H1 (cell line): ENCODE results near the gene PLTP. TPM values are rescaled to one million over a fixed set of nuclear protein-coding genes. Genes with fewer than 3 reads are reported as not detected.

Source experiments
- CTCF ChIA-PET: fragments of 300-600 bp; sonication (Branson Sonifier 250); formaldehyde crosslinking; loops from one replicate; lab custom pipeline; 2021; ENCODE audit not compliant: partially characterized antibody; lab: Charles Lee
- POLR2A ChIA-PET: fragments of 300-600 bp; sonication (Branson Sonifier 250); formaldehyde crosslinking; loops from one replicate; lab custom pipeline; 2021; ENCODE audit warnings: inconsistent platforms; ENCODE audit not compliant: partially characterized antibody; lab: Charles Lee
- DNase-seq, 2 experiments: peaks; one replicate each; pipeline versions ENCODE4 v3.0.0 to v3.0.0-alpha.2; 2010 to 2022; ENCODE audit warnings: low spot score in 2 of 2, low read depth in 1 of 2, mixed read lengths in 1 of 2
- FAIRE-seq: peaks from 2 replicates; lab custom pipeline; 2011; peaks lifted over from hg19 to GRCh38; lab: Jason Lieb, UNC
- H2AFZ ChIP-seq: 2 replicates; pipeline ENCODE4 v1.8.1; 2012; ENCODE audit warnings: low read length, inconsistent platforms
- H2AK5ac ChIP-seq: 2 replicates; pipeline ENCODE4 v1.6.1; 2013; ENCODE audit warnings: low read depth, low read length
- H2BK120ac ChIP-seq: replicated peaks from 2 replicates; pipeline ENCODE3; 2013; ENCODE audit warnings: low read depth, low read length, inconsistent platforms
- H2BK12ac ChIP-seq: 2 replicates; pipeline ENCODE4 v1.6.1; 2013; ENCODE audit warnings: low read depth, low read length
- H2BK15ac ChIP-seq: 2 replicates; pipeline ENCODE4 v1.6.1; 2013; ENCODE audit warnings: low read length
- H2BK20ac ChIP-seq: 2 replicates; pipeline ENCODE4 v1.6.1; 2013; ENCODE audit warnings: low read length
- H2BK5ac ChIP-seq: 2 replicates; pipeline ENCODE4 v1.6.1; 2013; ENCODE audit warnings: low read depth, low read length
- H3K14ac ChIP-seq: 2 replicates; pipeline ENCODE4 v1.6.1; 2013; ENCODE audit warnings: inconsistent platforms; ENCODE audit not compliant: insufficient read length
- H3K18ac ChIP-seq: 2 replicates; pipeline ENCODE4 v1.6.1; 2013; ENCODE audit warnings: low read length; ENCODE audit errors: extremely low read depth
- H3K23ac ChIP-seq: 2 replicates; pipeline ENCODE4 v1.6.1; 2013; ENCODE audit warnings: inconsistent platforms; ENCODE audit not compliant: insufficient read length
- H3K23me2 ChIP-seq: 2 replicates; pipeline ENCODE4 v1.6.1; 2013; ENCODE audit warnings: low read depth, low read length
- H3K27ac ChIP-seq: 2 replicates; pipeline ENCODE4 v1.6.1; 2011; ENCODE audit warnings: low read depth, low read length, inconsistent platforms
- H3K27me3 ChIP-seq, 4 experiments: replicated peaks in 1 of 4; 1 replicate in 1 of 4; 2 replicates in 3 of 4; pipeline versions ENCODE4 v1.6.1 to v1.8.1; 2011 to 2013; ENCODE audit warnings: low read length in 3 of 4, mild to moderate bottlenecking in 3 of 4, inconsistent platforms in 2 of 4, mixed read lengths in 2 of 4, moderate library complexity in 1 of 4; ENCODE audit not compliant: control insufficient read depth in 3 of 4, insufficient read depth in 3 of 4; ENCODE audit errors: extremely low read depth in 1 of 4
- H3K36me3 ChIP-seq, 4 experiments: 2 replicates each; pipeline versions ENCODE4 v1.6.1 to v1.8.1; 2011 to 2013; ENCODE audit warnings: mild to moderate bottlenecking in 4 of 4, low read length in 3 of 4, moderate library complexity in 2 of 4, control low read depth in 1 of 4, inconsistent platforms in 1 of 4; ENCODE audit not compliant: insufficient read depth in 4 of 4, control insufficient read depth in 2 of 4
- H3K4ac ChIP-seq: replicated peaks from 2 replicates; pipeline ENCODE3; 2013; ENCODE audit warnings: low read length, low read depth, mixed read lengths, inconsistent platforms; ENCODE audit not compliant: insufficient read length
- H3K4me1 ChIP-seq, 4 experiments: replicated peaks in 1 of 4; 1 replicate in 1 of 4; 2 replicates in 3 of 4; pipeline versions ENCODE4 v1.6.1 to v1.8.1; 2011 to 2013; ENCODE audit warnings: low read length in 3 of 4, inconsistent platforms in 2 of 4, mixed read lengths in 1 of 4; ENCODE audit not compliant: insufficient read depth in 4 of 4, control insufficient read depth in 3 of 4
- H3K4me2 ChIP-seq, 2 experiments: 2 replicates each; pipeline versions ENCODE4 v1.6.1 to v1.8.1; 2011 to 2013; ENCODE audit warnings: low read depth in 2 of 2, low read length in 2 of 2, control low read depth in 1 of 2, inconsistent platforms in 1 of 2, mild to moderate bottlenecking in 1 of 2; ENCODE audit not compliant: insufficient read depth in 1 of 2
- H3K4me3 ChIP-seq, 4 experiments: fragments of 200-600, 300-600 bp in 1 of 4; sonication (generic), shearing (Covaris generic), sonication (Bioruptor Twin) in 1 of 4; 2 replicates each; pipeline versions ENCODE4 v1.5.1 to v1.8.1; 2011 to 2016; ENCODE audit warnings: low read length in 4 of 4, low read depth in 3 of 4, control low read depth in 2 of 4, inconsistent platforms in 2 of 4, mild to moderate bottlenecking in 2 of 4, mixed read lengths in 1 of 4, moderate library complexity in 1 of 4; ENCODE audit not compliant: insufficient read depth in 2 of 4; ENCODE audit errors: extremely low read depth in 1 of 4
- H3K56ac ChIP-seq: replicated peaks from 2 replicates; pipeline ENCODE3; 2013; ENCODE audit warnings: low read depth, mild to moderate bottlenecking, mixed read lengths, low read length, inconsistent platforms; ENCODE audit not compliant: insufficient read length
- H3K79me1 ChIP-seq: 2 replicates; pipeline ENCODE4 v1.6.1; 2013; ENCODE audit warnings: low read depth, low read length, control low read depth
- H3K79me2 ChIP-seq, 2 experiments: 2 replicates each; pipeline versions ENCODE4 v1.6.1 to v1.8.1; 2012 to 2013; ENCODE audit warnings: low read length in 2 of 2, mild to moderate bottlenecking in 2 of 2, inconsistent platforms in 1 of 2; ENCODE audit not compliant: insufficient read depth in 2 of 2, control insufficient read depth in 1 of 2
- H3K9ac ChIP-seq, 4 experiments: replicated peaks in 1 of 4; 1 replicate in 1 of 4; 2 replicates in 3 of 4; pipeline versions ENCODE4 v1.6.1 to v1.8.1; 2011 to 2013; ENCODE audit warnings: low read depth in 3 of 4, low read length in 3 of 4, control low read depth in 2 of 4, mild to moderate bottlenecking in 2 of 4, moderate library complexity in 2 of 4, inconsistent platforms in 1 of 4; ENCODE audit errors: extremely low read depth in 1 of 4
- H3K9me3 ChIP-seq, 2 experiments: 2 replicates each; pipeline versions ENCODE4 v1.6.1 to v1.8.1; 2012 to 2013; ENCODE audit warnings: mild to moderate bottlenecking in 2 of 2, moderate library complexity in 2 of 2, control low read depth in 1 of 2, inconsistent platforms in 1 of 2, low read depth in 1 of 2, low read length in 1 of 2, mixed read lengths in 1 of 2; ENCODE audit not compliant: insufficient read depth in 2 of 2
- H4K20me1 ChIP-seq, 2 experiments: replicated peaks in 1 of 2; 2 replicates each; pipeline versions ENCODE3 to v1.8.1; 2011 to 2013; ENCODE audit warnings: inconsistent platforms in 2 of 2, low read length in 2 of 2, mild to moderate bottlenecking in 1 of 2; ENCODE audit not compliant: insufficient read depth in 2 of 2, control insufficient read depth in 1 of 2
- H4K5ac ChIP-seq: 2 replicates; pipeline ENCODE4 v1.6.1; 2013; ENCODE audit warnings: low read length, low read depth, mixed read lengths, inconsistent platforms; ENCODE audit not compliant: insufficient read length
- H4K8ac ChIP-seq: 2 replicates; pipeline ENCODE4 v1.8.0; 2013; ENCODE audit warnings: mild to moderate bottlenecking, moderate library complexity, low read length, inconsistent platforms; ENCODE audit not compliant: insufficient read depth; ENCODE audit errors: extremely low read depth
- H4K91ac ChIP-seq: replicated peaks from 2 replicates; pipeline ENCODE3; 2013; ENCODE audit warnings: low read length, mixed read lengths, inconsistent platforms; ENCODE audit not compliant: insufficient read length
- KDM5A ChIP-seq: fragments of 200-600 bp; IDR thresholded peaks from 2 replicates; pipeline ENCODE4 v1.7.1; 2012; ENCODE audit warnings: mild to moderate bottlenecking, low read length, inconsistent platforms, mixed read lengths
- RBBP5 ChIP-seq: IDR thresholded peaks from 2 replicates; pipeline ENCODE4 v1.7.1; 2012; ENCODE audit warnings: low read depth, mild to moderate bottlenecking, inconsistent platforms, low read length, moderate library complexity, borderline replicate concordance
- SIRT6 ChIP-seq: IDR thresholded peaks from one replicate; pipeline ENCODE4 v1.7.1; 2012; ENCODE audit warnings: low read length, inconsistent platforms
- TAF1 ChIP-seq: IDR thresholded peaks from 2 replicates; pipeline ENCODE4 v1.6.1; 2011; ENCODE audit warnings: mild to moderate bottlenecking, low read depth, low read length
- TEAD4 ChIP-seq: IDR thresholded peaks from 2 replicates; pipeline ENCODE4 v1.6.1; 2012; ENCODE audit warnings: low read depth, low read length, inconsistent platforms, mixed read lengths
- WGBS, 2 experiments: shearing (Covaris generic) in 1 of 2; methylation state at CpG; one replicate each; pipeline versions ENCODE4 v1.1.6 to v1.1.7; 2013 to 2015; ENCODE audit warnings: low lambda C conversion rate in 2 of 2, mixed read lengths in 2 of 2, inconsistent platforms in 1 of 2, low coverage in 1 of 2, missing lambda C conversion rate in 1 of 2; ENCODE audit not compliant: insufficient replicate concordance in 2 of 2, insufficient coverage in 1 of 2, insufficient read length in 1 of 2; ENCODE audit errors: extremely low coverage in 1 of 2, missing lambda C conversion rate in 1 of 2; 5-methylcytosine and 5-hydroxymethylcytosine counted together
- polyA plus RNA-seq, 7 experiments: library from polyadenylated mRNA; depleted of rRNA in 3 of 7; stranded (reverse) in 5 of 7; unstranded in 2 of 7; fragments of >200 nt in 5 of 7; fragments of 200-250 nt in 2 of 7; gene quantifications; 1 replicate in 5 of 7; 2 replicates in 1 of 7; 4 replicates in 1 of 7; pipeline versions ENCODE4 v1.2.1 to v1.2.3, GENCODE V29; 2011 to 2013; ENCODE audit warnings: missing spikeins in 2 of 7, mixed read lengths in 2 of 7
- total RNA-seq: library from RNA; stranded (reverse); fragmentation: NEBNext Ultra II Directional; extraction: Animal tissue kit (Norgen Biotek cat#: 25700); gene quantifications from 2 replicates; pipeline ENCODE4 v1.2.1, GENCODE V29; 2021

Gene PLTP
- total and polyA plus RNA-seq, 2 of the 8 experiments (the other 6 are each of a cell fraction or from before 2014, with no cell fraction given) = 120 to 194 TPM

- no peak for FAIRE-seq
- no peak overlapping the region for H2BK20ac ChIP-seq
- CTCF ChIA-PET = interaction anchor here (0.6 kb wide), 1 partner anchor 17 kb away, joined by 3 read pairs; no protein-coding TSS in a partner anchor
- H3K14ac ChIP-seq = no peak overlapping the region
- H3K4ac ChIP-seq = no peak overlapping the region
- H3K23ac ChIP-seq = no peak overlapping the region
- no peaks in the 10 kb centered on the region for H4K20me1 ChIP-seq
- H3K79me1 ChIP-seq = no peaks in the 10 kb centered on the region
- no peak overlapping the region for H4K8ac ChIP-seq
- H3K9ac ChIP-seq = no peak overlapping the region
- H3K4me3 ChIP-seq = no peak overlapping the region
- H2BK12ac ChIP-seq = no peak overlapping the region
- no peak overlapping the region for H2BK5ac ChIP-seq
- H2AK5ac ChIP-seq = no peak overlapping the region
- no peak overlapping the region for H3K56ac ChIP-seq
- H4K91ac ChIP-seq = no peak overlapping the region
- no peaks in the 10 kb centered on the region for H3K36me3 ChIP-seq
- no peak for DNase-seq
- H4K5ac ChIP-seq = no peak overlapping the region
- no peaks in the 10 kb centered on the region for H3K23me2 ChIP-seq
- H3K27ac ChIP-seq = no peak overlapping the region
- 93% methylated on average over 11 of the region's 11 CpGs; no CpG with 5 or more reads in 1 of the 2 experiments for WGBS, 2 experiments
- H3K4me2 ChIP-seq = no peak overlapping the region
- H3K18ac ChIP-seq = no peak overlapping the region
- no peaks in the 10 kb centered on the region for H3K79me2 ChIP-seq
- no peak overlapping the region for H2BK120ac ChIP-seq
- POLR2A ChIA-PET = interaction anchor here (0.7 to 11.8 kb wide), 6 partner anchors 10 to 41 kb away, joined by 3 to 165 read pairs (median 3); partner anchors contain the start of genes CTSA, NEURL2, PCIF1 and PLTP
- peaks cover 3 to 7% (median 5%) of the 10 kb centered on the region in 4 experiments; a peak in 5 of 7 replicates for H3K4me1 ChIP-seq
- no peak overlapping the region for H2AFZ ChIP-seq
- H3K9me3 ChIP-seq = no peaks in the 10 kb centered on the region
- H3K27me3 ChIP-seq = no peaks in the 10 kb centered on the region
- H2BK15ac ChIP-seq = peak overlapping the region; percentile 31; the same call in 1 of the 2 replicates
- no peak for TF ChIP-seq SIRT6
- TF ChIP-seq RBBP5 = no peak
- TF ChIP-seq TEAD4 = no peak
- TF ChIP-seq KDM5A = no peak
- no peak for TF ChIP-seq TAF1
These were observed 9.6 kb upstream of the PLTP start for GRCh38 chr20:45921337-45922189.
